GM21423 (cell line): ENCODE results near the gene DCD.

Experiments used
- ATAC-seq: cut with Tn5 transposase; IDR thresholded peaks from one replicate; pipeline ENCODE4 v1.9.1; 2021; ENCODE audit warnings: mild to moderate bottlenecking, moderate library complexity; ENCODE audit not compliant: unreplicated experiment

DCD gene

DNA sequence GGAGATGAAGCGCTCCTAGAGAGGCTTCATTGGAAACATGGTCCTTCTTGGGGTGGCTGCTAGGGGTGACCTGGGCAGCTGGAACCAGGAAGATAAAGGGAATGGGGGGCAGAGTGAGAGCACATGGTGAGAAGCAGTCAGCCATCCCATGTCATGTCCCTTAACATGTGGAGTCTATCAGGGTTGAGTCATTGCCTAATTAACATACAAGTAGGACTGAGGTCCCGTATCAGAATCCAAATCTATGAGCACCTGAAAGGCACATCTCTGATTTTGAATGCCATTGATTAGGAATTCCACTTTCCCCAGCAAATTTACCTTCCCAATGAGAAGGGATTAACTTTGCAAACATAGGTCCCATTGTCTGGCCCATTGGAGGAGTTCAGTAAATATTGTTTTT lies 39.4 kb downstream of the DCD start:
- ATAC-seq = no peak

- ATAC-seq = no peak
Measured at GRCh38 chr12:54608156-54608555, 40.0 kb downstream of the DCD start.

DNA sequence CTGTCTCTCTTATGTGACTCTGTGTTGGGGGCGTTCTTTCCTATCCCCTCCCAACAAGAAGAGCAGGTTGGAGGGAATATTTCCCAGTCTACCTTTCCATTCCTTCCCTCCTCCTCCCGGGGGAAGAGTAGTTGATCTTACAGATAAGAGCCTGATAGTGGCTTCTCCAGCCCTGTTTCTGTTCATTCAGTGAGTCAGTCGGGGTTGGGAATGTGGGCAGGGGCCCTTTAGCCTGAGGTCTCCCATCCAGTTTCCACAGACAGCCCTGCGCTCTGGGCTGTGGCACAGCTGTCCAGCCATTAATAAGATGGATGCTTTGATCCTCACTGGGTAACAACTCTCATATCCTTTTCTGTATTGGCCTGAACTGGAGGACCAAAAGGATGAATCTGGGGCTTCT lies 41.6 kb downstream of the DCD start:
- ATAC-seq = no peak

DNA sequence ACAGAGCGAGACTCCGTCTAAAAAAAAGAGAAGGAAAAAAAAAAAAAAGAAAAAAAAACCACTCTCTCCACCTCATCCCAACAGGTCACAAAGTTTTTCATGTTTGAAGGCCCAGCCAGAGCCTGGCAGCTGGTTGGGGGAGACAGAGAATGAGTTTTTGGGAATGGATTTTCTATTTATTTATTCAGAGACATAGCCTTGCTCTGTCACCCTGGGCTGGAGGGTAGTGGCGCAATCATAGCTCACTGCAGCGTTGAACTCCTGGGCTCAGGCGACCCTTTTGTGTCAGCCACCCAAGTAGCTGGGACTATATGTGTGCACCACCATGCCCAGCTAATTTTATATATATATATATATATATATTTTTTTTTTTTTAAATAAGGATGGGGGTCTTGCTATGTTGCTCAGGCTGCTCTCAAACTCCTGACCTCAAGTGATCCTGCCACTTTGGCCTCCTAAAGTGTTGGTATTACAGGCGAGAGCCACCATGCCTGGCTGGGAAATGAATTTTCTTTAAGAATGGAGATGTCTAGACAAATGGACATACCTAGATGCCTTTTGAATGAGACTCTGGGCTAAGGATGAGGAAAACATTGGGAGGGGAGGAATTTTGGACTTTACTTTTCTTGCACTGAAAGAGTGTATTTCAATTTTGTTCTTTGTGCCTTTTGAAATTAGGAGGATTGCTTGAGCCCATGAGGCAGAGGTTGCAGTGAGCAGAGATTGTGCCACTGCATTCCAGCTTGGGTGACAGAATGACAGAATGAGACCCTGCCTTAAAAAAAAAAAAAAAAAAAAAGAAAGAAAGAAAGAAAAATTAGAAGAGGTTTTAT lies 42.8 kb downstream of the DCD start:
- ATAC-seq = no peak

GRCh38 chr12:54604436-54604835 lies 43.7 kb downstream of the DCD start:
- ATAC-seq = no peak

DNA sequence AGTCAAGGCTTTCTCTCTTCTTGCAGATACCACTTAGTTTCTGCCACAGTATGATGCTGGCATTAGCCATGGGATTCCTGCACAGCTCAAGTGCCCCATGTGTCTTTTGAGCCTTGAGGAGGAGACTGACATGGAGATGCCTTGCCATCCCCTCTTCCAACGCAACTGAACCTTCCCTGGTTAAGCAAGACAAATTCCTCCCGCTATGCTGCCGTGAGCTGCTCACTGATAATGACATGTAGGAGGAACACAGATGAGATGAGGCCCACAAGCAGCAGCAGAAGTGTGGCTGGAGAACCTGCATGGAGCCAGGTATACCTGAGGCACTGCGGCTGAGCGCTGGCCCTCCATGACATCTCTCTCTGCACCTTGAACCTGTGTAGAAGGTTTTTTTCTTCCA lies 44.3 kb downstream of the DCD start:
- ATAC-seq = no peak

GRCh38 chr12:54603173-54603814 lies 44.9 kb downstream of the DCD start:
- ATAC-seq = peak; percentile 86

GRCh38 chr12:54602661-54603060 lies 45.5 kb downstream of the DCD start:
- ATAC-seq = no peak

- ATAC-seq = no peak
Measured at GRCh38 chr12:54601841-54602240, 46.3 kb downstream of the DCD start.

DNA sequence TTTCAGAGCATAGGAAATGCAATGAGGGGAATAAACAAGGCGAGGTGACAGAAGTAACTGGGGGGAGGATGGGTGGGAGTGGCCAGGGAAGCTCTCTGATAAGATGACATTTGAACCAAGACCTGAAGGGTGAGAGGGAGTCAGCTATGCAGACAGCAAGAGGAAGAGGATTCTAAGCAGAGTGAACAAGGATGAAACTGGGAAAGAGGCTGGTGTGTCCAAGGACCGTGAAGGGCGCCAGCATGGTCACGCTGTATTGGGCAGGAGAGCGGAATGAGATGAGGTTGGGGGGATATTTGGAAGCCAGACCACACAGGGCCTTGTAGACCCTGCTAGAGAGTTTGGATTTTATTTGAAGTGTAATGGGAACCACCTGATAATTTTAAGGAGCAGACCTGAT lies 49.2 kb downstream of the DCD start:
- ATAC-seq = no peak

- ATAC-seq = no peak
Measured at GRCh38 chr12:54596526-54596946, 51.6 kb downstream of the DCD start.

DNA sequence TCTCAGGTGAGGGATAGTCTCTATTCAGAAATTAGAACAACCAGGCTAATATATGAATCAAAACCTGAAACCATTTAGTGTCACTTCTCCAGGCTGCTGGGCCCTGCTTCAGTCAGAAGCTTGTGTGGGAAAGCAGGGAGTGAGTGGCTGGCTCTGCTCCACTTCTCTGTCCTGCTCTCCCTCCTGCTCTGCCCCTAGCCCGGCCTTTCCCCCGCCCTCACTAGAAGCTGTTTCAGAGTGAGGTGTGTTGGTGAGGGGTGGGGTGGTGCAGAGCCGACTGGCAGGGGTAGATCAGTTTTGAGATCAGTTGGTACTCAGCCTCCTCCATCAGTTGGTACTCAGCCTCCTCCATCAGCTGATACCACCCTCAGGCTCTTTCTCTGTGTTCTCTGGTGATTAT lies 52.7 kb downstream of the DCD start:
- no peak for ATAC-seq
